ENCODE measurements around the gene ENG. TPM values are rescaled to one million over a fixed set of nuclear protein-coding genes. Genes with fewer than 3 reads are reported as not detected.

Gene ENG
- total RNA-seq, 1 experiment from 2014 or later: 0.76 TPM

GRCh38 chr9:127841087-127841835, 13.2 kb downstream of the ENG start (continued):
- TF ChIP-seq CTCF (IDR thresholded peaks at IDR 0.05 in 2 of 3, conservative IDR thresholded peaks at IDR 0.05 in 1 of 3; ENCODE audit: borderline replicate concordance in 1 of 3, insufficient read depth in 1 of 3, low read depth in 2 of 3, low read length in 2 of 3) (no peak), FOSL1 (IDR thresholded peaks at IDR 0.05; ENCODE audit: low read depth) (no peak), TCF7L2 (IDR thresholded peaks at IDR 0.05; ENCODE audit: borderline replicate concordance, extremely low read depth, insufficient read depth, insufficient read length) (no peak), EGR1 (IDR thresholded peaks at IDR 0.05; ENCODE audit: low read depth) (no peak), ELF1 (IDR thresholded peaks at IDR 0.05; ENCODE audit: borderline replicate concordance, low read depth) (no peak), EZH2 (IDR thresholded peaks at IDR 0.05) (no peak), SP1 (IDR thresholded peaks at IDR 0.05; ENCODE audit: low read depth) (no peak)

GRCh38 chr9:127838375-127839078, 15.9 kb downstream of the ENG start:
- no peaks in the 10 kb centered on the region for H3K9me3 ChIP-seq (ENCODE audit: control insufficient read depth in 1 of 2, insufficient read depth in 1 of 2, low read depth in 1 of 2, low read length in 2 of 2)
- TF ChIP-seq EZH2phosphoT487 (IDR thresholded peaks at IDR 0.05; ENCODE audit: borderline replicate concordance) (no peak), FOSL1 (IDR thresholded peaks at IDR 0.05; ENCODE audit: low read depth) (no peak), SRF (IDR thresholded peaks at IDR 0.05; ENCODE audit: low read depth) (no peak), ZBTB33 (IDR thresholded peaks at IDR 0.05; ENCODE audit: extremely low read depth, insufficient replicate concordance, low read length) (no peak), CTCF (IDR thresholded peaks at IDR 0.05 in 2 of 3, conservative IDR thresholded peaks at IDR 0.05 in 1 of 3; ENCODE audit: borderline replicate concordance in 1 of 3, insufficient read depth in 1 of 3, low read depth in 2 of 3, low read length in 2 of 3) (no peak), ATF3 (IDR thresholded peaks at IDR 0.05) (no peak), MAX (IDR thresholded peaks at IDR 0.05) (no peak), ZNF274 (IDR thresholded peaks at IDR 0.05; ENCODE audit: low read depth, low read length) (no peak)

More at GRCh38 chr9:127838375-127839078, 15.9 kb downstream of the ENG start:
- ChIA-PET CTCF (no interaction called here), POLR2A (interaction anchor here (0.9 kb wide), 1 partner anchor 11 kb away, joined by 3 read pairs; no protein-coding TSS in a partner anchor), RAD21 (ENCODE audit: low non-redundant PET in 1 of 2, low total read pairs in 2 of 2, uncharacterized antibody in 2 of 2, unreplicated experiment in 2 of 2) (interaction anchor here in 1 of 2 experiments (0.5 kb wide), 1 partner anchor 11 kb away, joined by 4 read pairs; no protein-coding TSS in a partner anchor)
- no peaks in the 10 kb centered on the region for H3K27me3 ChIP-seq (ENCODE audit: insufficient read depth, low read length)
- no peak overlapping the region for H3K4me3 ChIP-seq (replicated peaks in 1 of 2; ENCODE audit: low read depth in 1 of 2, low read length in 2 of 2)
- H3K4me1 ChIP-seq (ENCODE audit: control insufficient read depth in 1 of 2, insufficient read depth in 2 of 2, low read length in 2 of 2): no peaks in the 10 kb centered on the region; a peak in 1 of 4 replicates
- no peak overlapping the region for H3K4me2 ChIP-seq (ENCODE audit: low read length)
- H4K20me1 ChIP-seq (ENCODE audit: insufficient read depth): no peaks in the 10 kb centered on the region
- H2AFZ ChIP-seq (ENCODE audit: low read depth, low read length, poor library complexity, severe bottlenecking): no peak overlapping the region
- no peak overlapping the region for H3K9ac ChIP-seq (ENCODE audit: low read length)
- no peak overlapping the region for H3K27ac ChIP-seq (ENCODE audit: low read depth, low read length)
- no TSS peak for BruUV-seq (replicated peaks)
- no peaks in the 10 kb centered on the region for H3K9me2 ChIP-seq (ENCODE audit: insufficient read depth)
- H3K79me2 ChIP-seq (ENCODE audit: insufficient read depth, low read length): no peaks in the 10 kb centered on the region
- H3K36me3 ChIP-seq (ENCODE audit: control insufficient read depth in 1 of 2, insufficient read depth in 2 of 2, low read length in 2 of 2): no peaks in the 10 kb centered on the region
- intact Hi-C loops (cut with micrococcal nuclease): no loop called here
- ATAC-seq: no peak
- no peak for DNase-seq (ENCODE audit: low read depth, low spot score)
